Astrocyte (in vitro differentiated cells and primary cell): ENCODE measurements around the gene RNF223. TPM values are rescaled to one million over a fixed set of nuclear protein-coding genes. Genes with fewer than 3 reads are reported as not detected.

ENCODE experiments used
- DNase-seq: peaks from one replicate; pipeline ENCODE4 v3.0.0-alpha.2; 2010; ENCODE audit warnings: low read depth
- FAIRE-seq: peaks from 2 replicates; lab custom pipeline; 2011; peaks lifted over from hg19 to GRCh38; lab: Jason Lieb, UNC
- H2AFZ ChIP-seq: 2 replicates; pipeline ENCODE4 v1.6.0; 2012; ENCODE audit warnings: low read depth, low read length, inconsistent platforms
- H3K27ac ChIP-seq: 2 replicates; pipeline ENCODE4 v1.5.1; 2011; ENCODE audit warnings: low read depth, low read length, inconsistent platforms
- H3K27me3 ChIP-seq: 2 replicates; pipeline ENCODE4 v1.6.0; 2011; ENCODE audit warnings: low read length, inconsistent platforms; ENCODE audit not compliant: insufficient read depth
- H3K36me3 ChIP-seq: 2 replicates; pipeline ENCODE4 v1.5.1; 2011; ENCODE audit warnings: low read length, inconsistent platforms; ENCODE audit not compliant: insufficient read depth
- H3K4me1 ChIP-seq: 2 replicates; pipeline ENCODE4 v1.5.1; 2011; ENCODE audit warnings: low read length, inconsistent platforms; ENCODE audit not compliant: insufficient read depth
- H3K4me2 ChIP-seq: 2 replicates; pipeline ENCODE4 v1.6.0; 2012; ENCODE audit warnings: low read length, inconsistent platforms
- H3K4me3 ChIP-seq: 2 replicates; pipeline ENCODE4 v1.5.1; 2011; ENCODE audit warnings: low read depth, mild to moderate bottlenecking, low read length, inconsistent platforms; ENCODE audit not compliant: insufficient read depth
- H3K79me2 ChIP-seq: 2 replicates; pipeline ENCODE4 v1.6.0; 2012; ENCODE audit warnings: mild to moderate bottlenecking, low read length, inconsistent platforms; ENCODE audit not compliant: insufficient read depth
- H3K9ac ChIP-seq: 2 replicates; pipeline ENCODE4 v1.6.0; 2012; ENCODE audit warnings: mild to moderate bottlenecking, low read length, inconsistent platforms
- H3K9me3 ChIP-seq: 2 replicates; pipeline ENCODE4 v1.5.1; 2012; ENCODE audit warnings: low read depth, mild to moderate bottlenecking, low read length, inconsistent platforms; ENCODE audit not compliant: insufficient read depth
- H4K20me1 ChIP-seq: 2 replicates; pipeline ENCODE4 v1.6.0; 2012; ENCODE audit warnings: low read length, inconsistent platforms; ENCODE audit not compliant: insufficient read depth
- H3K27ac Mint-ChIP-seq: one replicate; pipeline ENCODE4 v1.8.0; 2021; ENCODE audit warnings: mild to moderate bottlenecking, mixed read lengths; ENCODE audit not compliant: unreplicated experiment
- H3K27me3 Mint-ChIP-seq: one replicate; pipeline ENCODE4 v1.8.0; 2021; ENCODE audit warnings: low read depth, mixed read lengths; ENCODE audit not compliant: unreplicated experiment
- H3K36me3 Mint-ChIP-seq: one replicate; pipeline ENCODE4 v1.8.0; 2021; ENCODE audit warnings: low read depth, mixed read lengths; ENCODE audit not compliant: unreplicated experiment
- H3K4me1 Mint-ChIP-seq: one replicate; pipeline ENCODE4 v1.8.0; 2021; ENCODE audit warnings: low read depth, mixed read lengths; ENCODE audit not compliant: unreplicated experiment
- H3K4me3 Mint-ChIP-seq: one replicate; pipeline ENCODE4 v1.8.0; 2021; ENCODE audit warnings: mild to moderate bottlenecking, moderate library complexity, mixed read lengths; ENCODE audit not compliant: unreplicated experiment
- H3K9me3 Mint-ChIP-seq: one replicate; pipeline ENCODE4 v1.8.0; 2021; ENCODE audit warnings: mild to moderate bottlenecking, mixed read lengths; ENCODE audit not compliant: unreplicated experiment
- CTCF ChIP-seq: IDR thresholded peaks from 2 replicates; pipeline ENCODE4 v1.5.1; 2011; ENCODE audit warnings: low read depth, mild to moderate bottlenecking, inconsistent platforms, low read length, moderate library complexity; ENCODE audit not compliant: insufficient read depth
- EZH2 ChIP-seq: IDR thresholded peaks from 2 replicates; pipeline ENCODE4 v1.6.1; 2012; ENCODE audit warnings: mild to moderate bottlenecking, low read length, inconsistent platforms; ENCODE audit not compliant: insufficient read depth
- total RNA-seq: library from RNA; stranded (reverse); gene quantifications from 2 replicates; pipeline ENCODE4 v1.2.1, GENCODE V29; 2021

Gene RNF223
- total RNA-seq, 1 donor from 2014 or later: 0.18 TPM

GRCh38 chr1:1024149-1024770 is 49.8 kb downstream of the RNF223 start:
- peaks cover 71% of the 10 kb centered on the region for H3K79me2 ChIP-seq
- H3K9me3 ChIP-seq: no peaks in the 10 kb centered on the region
- no peaks in the 10 kb centered on the region for H3K9me3 Mint-ChIP-seq
- H3K4me3 ChIP-seq: peak overlapping the region; percentile 37
- H3K27ac Mint-ChIP-seq: no peak overlapping the region
- peak overlapping the region; percentile 95 for H3K4me2 ChIP-seq
- peaks cover 40% of the 10 kb centered on the region for H3K4me1 ChIP-seq
- H3K9ac ChIP-seq: peak overlapping the region; percentile 71
- H3K4me1 Mint-ChIP-seq: peaks cover 22% of the 10 kb centered on the region
- H3K36me3 Mint-ChIP-seq: peaks cover 5% of the 10 kb centered on the region
- H3K4me3 Mint-ChIP-seq: peak overlapping the region; percentile 66
- no peak for FAIRE-seq
- H3K27me3 ChIP-seq: no peaks in the 10 kb centered on the region
- peaks cover 62% of the 10 kb centered on the region for H4K20me1 ChIP-seq
- peak overlapping the region; percentile 50 for H3K27ac ChIP-seq
- TF ChIP-seq CTCF (no peak), EZH2 (no peak)
- H3K27me3 Mint-ChIP-seq: no peaks in the 10 kb centered on the region
- no peak overlapping the region for H2AFZ ChIP-seq
- DNase-seq: no peak
- H3K36me3 ChIP-seq: no peaks in the 10 kb centered on the region

GRCh38 chr1:1023700-1024099 is 50.4 kb downstream of the RNF223 start:
- no peaks in the 10 kb centered on the region for H3K9me3 ChIP-seq
- no peaks in the 10 kb centered on the region for H3K36me3 ChIP-seq
- H3K4me2 ChIP-seq: peak overlapping the region; percentile 95
- peaks cover 58% of the 10 kb centered on the region for H4K20me1 ChIP-seq
- H3K27ac ChIP-seq: no peak overlapping the region
- H3K9ac ChIP-seq: no peak overlapping the region
- no peak overlapping the region for H3K4me3 ChIP-seq
- H2AFZ ChIP-seq: no peak overlapping the region
- TF ChIP-seq CTCF (no peak), EZH2 (no peak)
- no peak for FAIRE-seq
- Mint-ChIP-seq H3K4me3 (peak overlapping the region; percentile 82), H3K9me3 (no peaks in the 10 kb centered on the region), H3K27ac (no peak overlapping the region), H3K36me3 (peaks cover 5% of the 10 kb centered on the region), H3K4me1 (peaks cover 22% of the 10 kb centered on the region), H3K27me3 (no peaks in the 10 kb centered on the region)
- no peak for DNase-seq
- peaks cover 40% of the 10 kb centered on the region for H3K4me1 ChIP-seq
- no peaks in the 10 kb centered on the region for H3K27me3 ChIP-seq
- H3K79me2 ChIP-seq: peaks cover 71% of the 10 kb centered on the region

- Histone ChIP-seq H3K4me2 (peak overlapping the region; percentile 95), H3K4me3 (peak overlapping the region; percentile 62)
Observed at GRCh38 chr1:1022302-1023009, 51.6 kb downstream of the RNF223 start.

More at GRCh38 chr1:1022302-1023009, 51.6 kb downstream of the RNF223 start:
- H3K27me3 Mint-ChIP-seq: no peaks in the 10 kb centered on the region
- H2AFZ ChIP-seq: no peak overlapping the region
- H3K27ac ChIP-seq: peak overlapping the region; percentile 86
- peak overlapping the region; percentile 81 for H3K27ac Mint-ChIP-seq
- peaks cover 40% of the 10 kb centered on the region for H3K4me1 ChIP-seq
- no peaks in the 10 kb centered on the region for H3K9me3 ChIP-seq
- peaks cover 22% of the 10 kb centered on the region for H3K4me1 Mint-ChIP-seq
- DNase-seq (no peak), FAIRE-seq (no peak)
- peaks cover 5% of the 10 kb centered on the region for H3K36me3 Mint-ChIP-seq
- no peaks in the 10 kb centered on the region for H3K27me3 ChIP-seq
- H4K20me1 ChIP-seq: peaks cover 52% of the 10 kb centered on the region
- no peaks in the 10 kb centered on the region for H3K36me3 ChIP-seq
- peak overlapping the region; percentile 82 for H3K4me3 Mint-ChIP-seq
- H3K9me3 Mint-ChIP-seq: no peaks in the 10 kb centered on the region
- H3K79me2 ChIP-seq: peaks cover 65% of the 10 kb centered on the region
- H3K9ac ChIP-seq: peak overlapping the region; percentile 33
- TF ChIP-seq EZH2: no peak
- no peak for TF ChIP-seq CTCF
